HG02852 (cell line): ENCODE measurements around the gene CHST12.
"Not testable (repeated sequence)": the region's sequence is repeated elsewhere in the genome, so short reads cannot be mapped to it uniquely, and the experiment has no call there.

Experiments
- ATAC-seq: cut with Tn5 transposase; IDR thresholded peaks from one replicate; pipeline ENCODE4 v1.9.1; 2021; ENCODE audit warnings: mild to moderate bottlenecking, moderate library complexity; ENCODE audit not compliant: unreplicated experiment

CHST12 gene

GRCh38 chr7:2377492-2377891 is 25.9 kb upstream of the CHST12 start:
- ATAC-seq = not testable (repeated sequence)

- not testable (repeated sequence) for ATAC-seq
Measured at GRCh38 chr7:2378125-2378524, 25.3 kb upstream of the CHST12 start.

- ATAC-seq = no peak
Measured at GRCh38 chr7:2379161-2379560, 24.2 kb upstream of the CHST12 start.

GRCh38 chr7:2379821-2380450 is 23.5 kb upstream of the CHST12 start:
- ATAC-seq = no peak

- no peak for ATAC-seq
Measured at GRCh38 chr7:2380461-2380860, 22.9 kb upstream of the CHST12 start.

GRCh38 chr7:2381227-2381626 is 22.2 kb upstream of the CHST12 start:
- ATAC-seq = no peak

- ATAC-seq = no peak
Measured at GRCh38 chr7:2381881-2382509, 21.4 kb upstream of the CHST12 start.

GRCh38 chr7:2383543-2384274 is 19.7 kb upstream of the CHST12 start:
- ATAC-seq = no peak

- ATAC-seq = no peak
Measured at GRCh38 chr7:2384354-2385243, 18.8 kb upstream of the CHST12 start.

- not testable (repeated sequence) for ATAC-seq
Measured at GRCh38 chr7:2386122-2386521, 17.3 kb upstream of the CHST12 start.

GRCh38 chr7:2386964-2387669 is 16.3 kb upstream of the CHST12 start:
- no peak for ATAC-seq

GRCh38 chr7:2387897-2388636 is 15.3 kb upstream of the CHST12 start:
- ATAC-seq = no peak

- no peak for ATAC-seq
Measured at GRCh38 chr7:2388637-2388954, 14.8 kb upstream of the CHST12 start.

- not testable (repeated sequence) for ATAC-seq
Measured at GRCh38 chr7:2390020-2390816, 13.2 kb upstream of the CHST12 start.

- no peak for ATAC-seq
Measured at GRCh38 chr7:2393706-2394105, 9.7 kb upstream of the CHST12 start.

- ATAC-seq = no peak
Measured at GRCh38 chr7:2394566-2395082, 8.8 kb upstream of the CHST12 start.

GRCh38 chr7:2398506-2398905 is 4.9 kb upstream of the CHST12 start:
- ATAC-seq = no peak

GRCh38 chr7:2399848-2400587 is 3.4 kb upstream of the CHST12 start:
- no peak for ATAC-seq
